ENCODE measurements around the gene MCAT. TPM values are rescaled to one million over a fixed set of nuclear protein-coding genes. Genes with fewer than 3 reads are reported as not detected.

The MCAT gene
- polyA plus RNA-seq, 1 experiment, result 19.4 TPM

- no peak for DNase-seq (ENCODE audit: low read depth)
- POLR2A ChIA-PET, result no interaction called here
- CTCF ChIA-PET, result interaction anchor here (0.6 to 1.2 kb wide), 2 partner anchors 11 to 17 kb away, joined by 3 to 7 read pairs; no protein-coding TSS in a partner anchor
- no peaks in the 10 kb centered on the region for H3K36me3 ChIP-seq (ENCODE audit: control insufficient read depth, insufficient read depth, low read length)
- no peak overlapping the region for H3K4me3 ChIP-seq (ENCODE audit: low read depth, low read length)
- H3K27me3 ChIP-seq (ENCODE audit: control insufficient read depth, insufficient read depth, low read length), result no peaks in the 10 kb centered on the region; the same call in 1 of the 2 replicates
- no peak for TF ChIP-seq CTCF (IDR thresholded peaks at IDR 0.05; ENCODE audit: insufficient read depth, low read depth, low read length)
Observed at GRCh38 chr22:43101306-43101705, 41.9 kb downstream of the MCAT start.

- POLR2A ChIA-PET, result no interaction called here
- CTCF ChIA-PET, result interaction anchor here (1.1 kb wide), 1 partner anchor 319 kb away, joined by 4 read pairs; no protein-coding TSS in a partner anchor
- Histone ChIP-seq H3K27me3 (ENCODE audit: control insufficient read depth, insufficient read depth, low read length) (no peaks in the 10 kb centered on the region), H3K36me3 (ENCODE audit: control insufficient read depth, insufficient read depth, low read length) (no peaks in the 10 kb centered on the region), H3K4me3 (ENCODE audit: low read depth, low read length) (no peak overlapping the region)
- DNase-seq (ENCODE audit: low read depth), result no peak
- TF ChIP-seq CTCF (IDR thresholded peaks at IDR 0.05; ENCODE audit: insufficient read depth, low read depth, low read length), result no peak
Observed at GRCh38 chr22:43100225-43100624, 43.0 kb downstream of the MCAT start.

- DNase-seq (ENCODE audit: low read depth), result no peak
- CTCF ChIA-PET, result interaction anchor here (1.1 to 1.2 kb wide), 2 partner anchors 9 to 318 kb away, joined by 4 read pairs; no protein-coding TSS in a partner anchor
- no peaks in the 10 kb centered on the region for H3K27me3 ChIP-seq (ENCODE audit: control insufficient read depth, insufficient read depth, low read length)
- H3K4me3 ChIP-seq (ENCODE audit: low read depth, low read length), result no peak overlapping the region
- POLR2A ChIA-PET, result no interaction called here
- H3K36me3 ChIP-seq (ENCODE audit: control insufficient read depth, insufficient read depth, low read length), result no peaks in the 10 kb centered on the region
- TF ChIP-seq CTCF (IDR thresholded peaks at IDR 0.05; ENCODE audit: insufficient read depth, low read depth, low read length), result no peak
Observed at GRCh38 chr22:43099095-43099494, 44.1 kb downstream of the MCAT start.

GRCh38 chr22:43098356-43098755 is 44.8 kb downstream of the MCAT start:
- no peak for TF ChIP-seq CTCF (IDR thresholded peaks at IDR 0.05; ENCODE audit: insufficient read depth, low read depth, low read length)
- POLR2A ChIA-PET, result no interaction called here
- CTCF ChIA-PET, result interaction anchor here (1.2 kb wide), 2 partner anchors 8 to 81 kb away, joined by 3 to 4 read pairs; no protein-coding TSS in a partner anchor

GRCh38 chr22:43096420-43096819 is 46.8 kb downstream of the MCAT start:
- POLR2A ChIA-PET, result no interaction called here
- TF ChIP-seq CTCF (IDR thresholded peaks at IDR 0.05; ENCODE audit: insufficient read depth, low read depth, low read length), result no peak
- Histone ChIP-seq H3K27me3 (ENCODE audit: control insufficient read depth, insufficient read depth, low read length) (no peaks in the 10 kb centered on the region), H3K36me3 (ENCODE audit: control insufficient read depth, insufficient read depth, low read length) (no peaks in the 10 kb centered on the region), H3K4me3 (ENCODE audit: low read depth, low read length) (no peak overlapping the region)
- no peak for DNase-seq (ENCODE audit: low read depth)
- CTCF ChIA-PET, result no interaction called here

More at GRCh38 chr22:43098356-43098755, 44.8 kb downstream of the MCAT start:
- H3K27me3 ChIP-seq (ENCODE audit: control insufficient read depth, insufficient read depth, low read length), result no peaks in the 10 kb centered on the region
- no peak for DNase-seq (ENCODE audit: low read depth)
- H3K36me3 ChIP-seq (ENCODE audit: control insufficient read depth, insufficient read depth, low read length), result no peaks in the 10 kb centered on the region
- H3K4me3 ChIP-seq (ENCODE audit: low read depth, low read length), result no peak overlapping the region
